Measurements from ENCODE around the gene MPZL3. TPM values are rescaled to one million over a fixed set of nuclear protein-coding genes. Genes with fewer than 3 reads are reported as not detected.
A peak's percentile ranks its signal among the peaks of the same experiment; 100 is the strongest.
"Not testable (repeated sequence)": the region's sequence is repeated elsewhere in the genome, so short reads cannot be mapped to it uniquely, and the experiment has no call there.

MPZL3 gene
- total RNA-seq, 2 donors from 2014 or later = 1.0 to 1.1 TPM

- no peak for DNase-seq
- ATAC-seq = no peak
- intact Hi-C loops (cut with DNase I) = loop anchor here (10.0 kb wide), 2 partner anchors 53 to 73 kb away; partner anchors contain the start of gene MPZL3 (in 1 of the 2)
Observed at GRCh38 chr11:118201966-118202365, 50.2 kb downstream of the MPZL3 start.

- intact Hi-C loops (cut with DNase I) = loop anchor here (10.0 kb wide), 2 partner anchors 54 to 74 kb away; partner anchors contain the start of gene MPZL3 (in 1 of the 2)
- DNase-seq = no peak
- ATAC-seq = no peak
Observed at GRCh38 chr11:118200901-118201680, 51.1 kb downstream of the MPZL3 start.

GRCh38 chr11:118200497-118200896 is 51.7 kb downstream of the MPZL3 start:
- no peak for ATAC-seq
- DNase-seq = no peak
- intact Hi-C loops (cut with DNase I) = loop anchor here (10.0 kb wide), 2 partner anchors 54 to 74 kb away; partner anchors contain the start of gene MPZL3 (in 1 of the 2)

- intact Hi-C loops (cut with DNase I) = loop anchor here (2.0 to 10.0 kb wide), 7 partner anchors 92 to 366 kb away; partner anchors contain the start of genes IFT46 (in 1 of the 2) and UBE4A (in 1 of the 2)
- no peak for ATAC-seq
Observed at GRCh38 chr11:118199135-118199534, 53.0 kb downstream of the MPZL3 start.

GRCh38 chr11:118198370-118198769 is 53.8 kb downstream of the MPZL3 start:
- intact Hi-C loops (cut with DNase I) = loop anchor here (2.0 to 10.0 kb wide), 7 partner anchors 92 to 366 kb away; partner anchors contain the start of genes IFT46 (in 1 of the 2) and UBE4A (in 1 of the 2)
- ATAC-seq (peak; percentile 55 to 66), DNase-seq (peak; percentile 89)

More at GRCh38 chr11:118199135-118199534, 53.0 kb downstream of the MPZL3 start:
- DNase-seq = no peak

- peak; percentile 95 to 98 for ATAC-seq
- DNase-seq = peak; percentile 90
- intact Hi-C loops (cut with DNase I) = loop anchor here (5.0 to 10.0 kb wide), 6 partner anchors 100 to 370 kb away; partner anchors contain the start of genes IFT46 (in 1 of the 2) and UBE4A (in 1 of the 2)
Observed at GRCh38 chr11:118194835-118195627, 57.1 kb downstream of the MPZL3 start.

GRCh38 chr11:118193910-118194566 is 58.1 kb downstream of the MPZL3 start:
- intact Hi-C loops (cut with DNase I) = loop anchor here (10.0 kb wide), 4 partner anchors 101 to 371 kb away; partner anchors contain the start of genes IFT46 (in 1 of the 2) and UBE4A (in 1 of the 2)
- ATAC-seq (no peak), DNase-seq (no peak)

GRCh38 chr11:118192817-118193216 is 59.3 kb downstream of the MPZL3 start:
- intact Hi-C loops (cut with DNase I) = loop anchor here (10.0 kb wide), 4 partner anchors 102 to 372 kb away; partner anchors contain the start of genes IFT46 (in 1 of the 2) and UBE4A (in 1 of the 2)
- not testable (repeated sequence) for DNase-seq, ATAC-seq

GRCh38 chr11:118190942-118191506 is 61.1 kb downstream of the MPZL3 start:
- intact Hi-C loops (cut with DNase I) = loop anchor here (10.0 kb wide), 4 partner anchors 104 to 374 kb away; partner anchors contain the start of genes IFT46 (in 1 of the 2) and UBE4A (in 1 of the 2)
- DNase-seq, ATAC-seq: not testable (repeated sequence)

GRCh38 chr11:118186346-118187107 is 65.6 kb downstream of the MPZL3 start:
- intact Hi-C loops (cut with DNase I) = no loop called here
- ATAC-seq = peak in 1 of 2 donors; percentile 25
- no peak for DNase-seq

- DNase-seq (no peak), ATAC-seq (no peak)
- intact Hi-C loops (cut with DNase I) = no loop called here
Observed at GRCh38 chr11:118184784-118185579, 67.2 kb downstream of the MPZL3 start.

- DNase-seq; ATAC-seq; intact Hi-C loops (cut with DNase I): not testable (repeated sequence)
Observed at GRCh38 chr11:118183691-118184090, 68.5 kb downstream of the MPZL3 start.

GRCh38 chr11:118180300-118180703 is 71.9 kb downstream of the MPZL3 start:
- ATAC-seq (peak; percentile 96 to 97), DNase-seq (peak; percentile 77)
- intact Hi-C loops (cut with DNase I) = no loop called here

- intact Hi-C loops (cut with DNase I) = no loop called here
Observed at GRCh38 chr11:118176778-118177134, 75.4 kb downstream of the MPZL3 start.

More at GRCh38 chr11:118176778-118177134, 75.4 kb downstream of the MPZL3 start:
- ATAC-seq (no peak), DNase-seq (no peak)

Data from left cardiac atrium (tissue), 4 donors.